GM18508 (cell line): ENCODE results near the gene ALPP.

ENCODE experiments used
- ATAC-seq: cut with Tn5 transposase; IDR thresholded peaks from one replicate; pipeline ENCODE4 v1.9.1; 2021; ENCODE audit warnings: moderate number of reproducible peaks; ENCODE audit not compliant: insufficient read depth, unreplicated experiment

Gene ALPP

GRCh38 chr2:232340171-232340935, 38.2 kb upstream of the ALPP start:
- no peak for ATAC-seq

GRCh38 chr2:232341061-232341738, 37.4 kb upstream of the ALPP start:
- ATAC-seq: no peak

GRCh38 chr2:232341739-232342126, 36.8 kb upstream of the ALPP start:
- no peak for ATAC-seq

DNA sequence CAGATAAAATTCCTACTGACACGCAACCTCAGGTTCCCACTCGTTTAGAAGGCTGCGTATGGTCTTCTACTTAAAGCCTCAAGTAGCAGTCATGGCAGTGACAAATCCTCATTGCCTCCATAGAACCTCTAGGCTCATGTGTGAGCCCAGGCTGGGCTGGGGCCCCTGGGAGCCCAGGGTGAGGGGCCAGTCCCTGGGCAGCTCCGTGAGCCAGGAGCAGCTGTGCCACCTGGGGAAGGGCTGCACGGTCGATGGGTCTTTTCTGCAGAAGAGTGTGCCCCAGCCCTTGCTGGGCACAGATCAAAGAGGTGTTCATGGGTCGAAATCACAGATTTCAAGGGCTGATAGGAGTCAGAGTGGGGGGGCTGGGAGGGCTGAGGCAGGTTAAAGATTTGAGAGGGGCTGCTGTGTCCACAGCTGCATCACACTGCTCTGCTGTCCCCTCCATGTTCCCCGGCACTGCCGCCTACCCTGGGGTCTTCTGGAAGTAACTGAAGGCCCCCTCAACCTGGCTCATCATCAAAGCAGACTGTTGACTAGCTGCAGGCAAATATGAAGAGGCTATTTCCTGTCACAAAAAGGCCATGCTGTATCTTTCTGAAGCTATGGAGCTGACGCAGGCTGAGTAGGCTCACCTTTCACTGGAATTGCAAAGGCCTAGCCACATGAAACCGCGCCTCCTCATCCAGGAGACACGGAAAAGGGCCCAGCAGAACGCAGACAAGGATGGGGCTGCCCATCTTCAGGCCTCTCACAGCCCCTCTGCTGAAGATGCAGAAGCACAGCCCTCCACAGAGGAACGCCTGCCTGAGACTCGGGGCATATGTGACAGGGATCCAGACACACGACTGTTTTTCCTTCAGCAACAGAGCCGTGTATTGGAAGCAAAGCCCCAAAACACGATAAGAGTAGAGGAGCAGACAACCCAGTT, 35.7 kb upstream of the ALPP start:
- ATAC-seq: no peak

DNA sequence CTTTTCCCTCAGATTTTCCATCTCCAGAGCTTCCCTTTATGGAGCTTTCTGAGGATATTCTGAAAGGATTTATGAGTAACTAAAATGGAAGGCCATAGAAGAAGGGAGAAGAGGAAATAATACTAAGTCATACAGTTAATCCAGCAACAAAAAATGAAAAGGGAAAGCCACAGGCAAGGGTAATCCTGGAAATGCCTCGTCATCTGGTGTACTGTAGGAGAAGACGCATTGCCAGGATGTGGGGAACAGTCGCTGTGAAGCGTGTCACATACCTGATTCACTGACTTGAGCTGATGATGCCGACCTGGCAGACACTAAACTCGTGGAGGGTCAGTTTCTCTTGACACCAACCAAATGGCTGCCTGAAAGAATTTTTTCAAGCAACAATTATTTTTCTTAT, 34.7 kb upstream of the ALPP start:
- no peak for ATAC-seq

GRCh38 chr2:232345251-232345650, 33.3 kb upstream of the ALPP start:
- no peak for ATAC-seq

DNA sequence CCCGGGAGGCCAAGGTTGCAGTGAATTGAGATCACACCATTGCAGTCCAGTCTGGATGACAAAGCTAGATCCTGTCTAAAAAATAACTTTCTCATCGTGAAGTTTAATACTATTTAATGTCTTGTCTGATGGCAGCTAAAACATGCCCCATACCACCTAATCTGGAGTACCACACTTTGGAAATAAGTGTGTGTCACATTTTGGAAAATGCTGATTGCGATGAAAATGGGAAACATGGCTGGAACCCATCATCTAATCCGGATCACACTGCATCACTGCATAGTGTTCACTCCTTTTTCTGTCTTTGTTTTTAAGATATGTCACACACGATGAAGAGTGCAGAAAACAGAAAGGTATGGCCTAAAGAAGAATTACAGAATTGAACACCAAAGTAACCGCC, 31.2 kb upstream of the ALPP start:
- ATAC-seq: no peak

DNA sequence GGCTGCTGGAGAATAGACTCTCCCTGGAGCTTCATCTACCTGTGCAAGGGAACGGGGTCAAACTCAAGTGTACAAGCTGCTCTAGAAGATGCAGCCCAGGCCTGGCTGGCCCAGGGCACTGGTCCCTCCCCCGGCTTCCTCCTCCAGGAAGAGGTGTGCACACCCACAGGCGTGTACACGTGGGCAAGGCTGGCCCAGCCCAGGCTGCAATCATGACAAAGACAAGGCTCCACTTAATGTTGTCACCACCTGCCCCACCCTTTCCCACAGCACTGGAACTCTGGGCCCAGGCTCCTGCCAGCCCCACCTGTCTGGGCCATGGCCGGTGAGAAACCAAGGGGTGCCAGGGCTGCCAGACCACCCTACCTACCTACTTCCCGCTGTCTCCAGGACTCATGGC, 29.6 kb upstream of the ALPP start:
- ATAC-seq: no peak

- no peak for ATAC-seq
Observed at GRCh38 chr2:232349546-232349945, 29.0 kb upstream of the ALPP start.

GRCh38 chr2:232349946-232350635, 28.5 kb upstream of the ALPP start:
- ATAC-seq: no peak

GRCh38 chr2:232350804-232351685, 27.5 kb upstream of the ALPP start:
- no peak for ATAC-seq

DNA sequence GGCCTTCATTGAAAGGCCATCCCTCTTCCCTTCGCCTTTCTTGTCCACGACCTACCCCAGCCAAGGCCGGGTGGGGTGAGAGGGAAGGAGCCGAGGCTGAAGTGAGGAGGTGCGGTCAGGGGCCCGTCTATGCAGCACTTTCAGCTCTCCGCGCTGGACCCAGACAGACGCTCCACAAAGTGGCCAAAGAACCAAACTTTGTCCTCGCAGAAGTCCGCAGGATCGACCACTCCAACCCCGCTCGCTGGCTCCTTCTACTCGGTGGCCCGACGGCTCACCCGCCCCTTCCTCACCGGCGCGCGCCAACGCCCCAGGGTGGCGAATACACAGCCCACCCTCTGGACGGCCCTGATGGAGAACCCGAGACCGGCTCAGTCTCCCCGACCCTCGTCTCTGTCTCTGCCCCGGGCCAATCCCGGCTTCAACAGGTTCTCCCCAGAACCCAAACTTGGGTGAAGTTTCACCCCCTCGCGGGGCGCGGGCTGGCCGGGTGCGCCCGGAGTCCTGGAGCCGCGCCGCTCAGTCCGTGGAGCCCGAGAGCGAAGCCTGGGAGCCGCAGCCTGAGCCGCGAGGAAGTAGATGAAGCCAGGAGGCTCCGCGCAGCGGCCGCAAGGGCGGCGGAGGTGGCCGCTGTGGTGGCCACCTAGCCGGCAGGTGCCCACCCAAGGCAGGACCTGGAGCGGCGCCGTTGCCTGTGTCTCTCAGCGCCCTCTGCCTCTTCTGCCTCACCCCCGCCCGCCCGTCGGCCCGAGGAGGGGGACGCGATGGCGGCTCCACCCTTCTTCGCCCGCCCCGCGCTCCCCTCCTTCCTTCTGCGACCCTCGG, 26.7 kb upstream of the ALPP start:
- ATAC-seq: no peak

- no peak for ATAC-seq
Observed at GRCh38 chr2:232352511-232353091, 25.9 kb upstream of the ALPP start.

DNA sequence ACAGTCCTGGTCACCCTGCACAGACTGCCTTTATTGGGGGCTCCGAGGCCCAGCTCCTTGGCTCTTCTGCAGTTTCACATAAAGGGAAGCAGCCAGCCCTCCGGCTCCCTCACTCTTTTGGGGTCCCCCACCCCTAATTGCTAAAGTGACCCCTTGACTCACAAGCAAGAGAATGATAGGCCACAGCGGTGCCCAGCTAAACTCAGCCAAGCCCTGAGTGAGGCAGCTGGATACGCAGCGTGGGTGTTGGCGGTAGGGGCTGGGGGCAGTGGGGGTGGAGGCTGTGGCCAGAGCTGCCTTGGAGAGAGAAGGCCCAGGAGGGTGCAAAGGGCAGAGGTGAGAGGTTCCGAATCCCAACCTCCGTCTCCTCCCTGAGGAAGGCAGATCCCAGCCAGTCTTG, 25.5 kb upstream of the ALPP start:
- ATAC-seq: no peak

- no peak for ATAC-seq
Observed at GRCh38 chr2:232353660-232354059, 24.9 kb upstream of the ALPP start.

GRCh38 chr2:232354069-232354468, 24.5 kb upstream of the ALPP start:
- ATAC-seq: no peak

- ATAC-seq: no peak
Observed at GRCh38 chr2:232361646-232362045, 16.9 kb upstream of the ALPP start.

- ATAC-seq: no peak
Observed at GRCh38 chr2:232362174-232362900, 16.2 kb upstream of the ALPP start.
